ENCODE results near the gene FYCO1. TPM values are rescaled to one million over a fixed set of nuclear protein-coding genes. Genes with fewer than 3 reads are reported as not detected.

FYCO1 gene
- polyA plus RNA-seq, 1 donor: 39.9 TPM

GRCh38 chr3:45983770-45984169 lies 11.9 kb downstream of the FYCO1 start:
- no peak for DNase-seq

- no peak for DNase-seq
Measured at GRCh38 chr3:45981346-45982074, 14.1 kb downstream of the FYCO1 start.

GRCh38 chr3:45980819-45981218 lies 14.8 kb downstream of the FYCO1 start:
- DNase-seq: no peak

GRCh38 chr3:45980229-45980813 lies 15.3 kb downstream of the FYCO1 start:
- DNase-seq: no peak

- DNase-seq: no peak
Measured at GRCh38 chr3:45979378-45979777, 16.2 kb downstream of the FYCO1 start.

- DNase-seq: no peak
Measured at GRCh38 chr3:45978006-45978761, 17.4 kb downstream of the FYCO1 start.

GRCh38 chr3:45976191-45977091 lies 19.2 kb downstream of the FYCO1 start:
- no peak for DNase-seq

GRCh38 chr3:45975686-45976085 lies 19.9 kb downstream of the FYCO1 start:
- DNase-seq: no peak

- no peak for DNase-seq
Measured at GRCh38 chr3:45974686-45975085, 20.9 kb downstream of the FYCO1 start.

GRCh38 chr3:45972534-45973402 lies 22.9 kb downstream of the FYCO1 start:
- no peak for DNase-seq

GRCh38 chr3:45969953-45970352 lies 25.7 kb downstream of the FYCO1 start:
- DNase-seq: no peak

- DNase-seq: no peak
Measured at GRCh38 chr3:45969116-45969515, 26.5 kb downstream of the FYCO1 start.

GRCh38 chr3:45968706-45969105 lies 26.9 kb downstream of the FYCO1 start:
- no peak for DNase-seq

- no peak for DNase-seq
Measured at GRCh38 chr3:45968149-45968548, 27.5 kb downstream of the FYCO1 start.

GRCh38 chr3:45967724-45968123 lies 27.9 kb downstream of the FYCO1 start:
- no peak for DNase-seq

- DNase-seq: no peak
Measured at GRCh38 chr3:45966950-45967640, 28.5 kb downstream of the FYCO1 start.

- DNase-seq: peak; percentile 56
Measured at GRCh38 chr3:45966371-45966791, 29.2 kb downstream of the FYCO1 start.

- DNase-seq: no peak
Measured at GRCh38 chr3:45965653-45966052, 30.0 kb downstream of the FYCO1 start.

- DNase-seq: no peak
Measured at GRCh38 chr3:45965253-45965652, 30.4 kb downstream of the FYCO1 start.

GRCh38 chr3:45964139-45964538 lies 31.5 kb downstream of the FYCO1 start:
- no peak for DNase-seq

GRCh38 chr3:45962033-45962432 lies 33.6 kb downstream of the FYCO1 start:
- no peak for DNase-seq
